Lower leg skin (tissue), 4 donors: ENCODE data around the gene STK36. TPM values are rescaled to one million over a fixed set of nuclear protein-coding genes. Genes with fewer than 3 reads are reported as not detected.

ENCODE experiments used
- DNase-seq, 2 donors: peaks; one replicate each; pipeline ENCODE4 v3.0.0-alpha.2; 2019; ENCODE audit warnings: low spot score in 2 of 2
- H3K4me3 ChIP-seq: fragments of 200-600 bp; sonication (generic); 2 replicates; pipeline ENCODE4 v1.5.1; 2017; ENCODE audit warnings: mild to moderate bottlenecking, low read depth; ENCODE audit not compliant: poor library complexity, severe bottlenecking
- CTCF ChIP-seq, 3 donors: fragments of 450-650 bp; IDR thresholded peaks; one replicate each; pipeline ENCODE4 v1.5.1; 2016; ENCODE audit warnings: antibody characterized with exemption in 3 of 3, mild to moderate bottlenecking in 3 of 3, moderate library complexity in 2 of 3
- POLR2A ChIP-seq, 2 donors: fragments of 450-650 bp; IDR thresholded peaks; one replicate each; pipeline ENCODE4 v1.6.1; 2016 to 2017; ENCODE audit warnings: antibody characterized with exemption in 2 of 2, mild to moderate bottlenecking in 1 of 2, moderate library complexity in 1 of 2
- WGBS, 2 donors: methylation state at CpG; one replicate each; pipeline ENCODE4 v1.1.5; 2018; 5-methylcytosine and 5-hydroxymethylcytosine counted together
- intact Hi-C: fragments of 100-400 bp; cut with DNase I; formaldehyde crosslinking; loops from one replicate; pipeline ENCODE4 v1.15.0; 2023; ENCODE audit warnings: low total_unique reads
- total RNA-seq, 4 donors: library from RNA; depleted of rRNA; stranded (reverse); fragments of >200 nt; gene quantifications; one replicate each; pipeline ENCODE4 v1.1.0, GENCODE V29; 2016

STK36 gene
- total RNA-seq, 4 donors from 2014 or later = 7.4 to 21.1 (median 12.3) TPM

DNA sequence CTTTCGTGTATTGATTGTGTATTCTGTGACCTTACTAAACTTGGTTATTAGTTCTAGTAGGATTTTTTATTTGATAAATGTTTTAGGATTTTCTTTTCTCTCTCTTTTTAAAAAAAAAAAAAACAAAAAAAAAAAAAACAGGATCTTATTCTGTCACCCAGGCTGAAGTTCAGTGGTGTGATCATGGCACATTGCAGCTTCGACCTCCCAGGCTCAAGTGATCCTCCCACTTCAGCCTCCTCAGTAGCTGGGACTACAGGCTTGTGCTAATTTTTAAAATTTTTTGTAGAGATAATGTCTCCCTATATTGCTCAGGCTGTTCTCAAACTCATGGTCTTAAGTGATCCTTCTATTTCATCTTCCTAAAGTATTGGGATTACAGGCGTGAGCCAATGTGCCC, 57.8 kb downstream of the STK36 start:
- no peak overlapping the region for H3K4me3 ChIP-seq
- no peak for DNase-seq
- intact Hi-C loops = loop anchor here (10.0 kb wide), 1 partner anchor 115 kb away; no protein-coding TSS in a partner anchor
- no peak for TF ChIP-seq POLR2A (IDR thresholded peaks at IDR 0.05)
- TF ChIP-seq CTCF (IDR thresholded peaks at IDR 0.05) = no peak
- WGBS, 2 donors = 98 to 100% methylated on average over 3 of the region's 3 CpGs

- no peak overlapping the region for H3K4me3 ChIP-seq
- intact Hi-C loops = no loop called here
- 97% methylated on average over 5 of the region's 5 CpGs for WGBS, 2 donors
- TF ChIP-seq POLR2A (IDR thresholded peaks at IDR 0.05) = no peak
- no peak for TF ChIP-seq CTCF (IDR thresholded peaks at IDR 0.05)
- no peak for DNase-seq
These were observed 60.3 kb downstream of the STK36 start for GRCh38 chr2:218732052-218732760.

DNA sequence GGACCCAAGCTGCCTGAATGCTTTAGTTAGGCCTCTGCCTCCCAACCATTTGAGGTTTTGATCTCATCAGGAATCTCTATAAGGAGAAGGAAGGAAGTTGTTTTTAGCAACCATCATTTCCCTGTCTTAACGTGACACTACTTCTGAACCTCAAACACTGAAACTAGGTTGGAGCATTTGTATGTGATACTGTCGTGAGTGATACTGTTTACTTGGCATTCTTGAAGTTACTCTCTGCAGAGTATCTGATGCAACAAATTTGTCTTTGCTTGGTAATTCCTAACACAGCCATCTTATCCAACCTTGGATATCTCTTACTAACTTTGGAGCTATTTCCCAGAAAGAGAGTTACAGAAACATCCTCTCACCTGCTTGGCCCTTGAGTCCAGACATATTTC, 60.9 kb downstream of the STK36 start:
- no peak for TF ChIP-seq POLR2A (IDR thresholded peaks at IDR 0.05)
- TF ChIP-seq CTCF (IDR thresholded peaks at IDR 0.05) = no peak
- WGBS, 2 donors = 45 to 73% methylated on average over 2 of the region's 2 CpGs
- H3K4me3 ChIP-seq = no peak overlapping the region
- intact Hi-C loops = no loop called here
- DNase-seq = no peak

DNA sequence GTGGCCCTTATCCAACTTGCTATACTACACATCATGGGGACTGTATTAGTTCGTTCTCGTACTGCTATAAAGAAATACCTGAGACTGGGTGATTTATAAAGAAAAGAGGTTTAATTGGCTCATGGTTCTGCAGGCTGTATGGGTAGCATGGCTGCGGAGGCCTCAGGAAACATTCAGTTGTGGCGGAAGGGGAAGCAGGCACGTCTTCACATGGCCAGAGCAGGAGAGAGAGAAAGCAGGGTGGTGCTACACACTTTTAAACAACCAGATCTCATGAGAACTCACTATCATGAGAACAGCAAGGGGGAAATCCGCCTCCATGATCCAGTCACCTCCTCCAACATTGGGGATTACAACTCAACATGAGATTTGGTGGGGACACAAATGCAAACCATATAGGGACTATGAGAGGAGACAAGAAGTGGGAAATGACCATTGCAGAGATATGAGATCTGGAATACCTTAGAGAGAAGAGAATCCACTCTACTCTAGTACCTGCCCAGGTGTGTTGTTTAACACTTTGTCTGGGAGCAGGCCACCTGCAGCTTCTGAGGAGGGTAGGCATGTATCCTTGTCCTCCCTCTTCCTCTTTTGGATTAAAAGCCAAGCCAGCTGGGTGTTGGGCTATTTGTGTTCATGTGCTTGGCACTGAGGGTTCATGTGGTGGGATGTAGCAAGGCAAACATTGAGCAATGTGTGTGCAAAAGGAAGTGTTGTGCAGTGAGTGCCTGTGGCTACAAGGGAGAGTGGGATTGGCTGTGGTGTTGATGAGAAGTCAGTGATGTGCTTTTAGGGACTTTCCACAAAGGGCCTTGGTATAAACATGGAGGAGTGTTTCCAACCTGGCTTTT, 61.5 kb downstream of the STK36 start:
- intact Hi-C loops = no loop called here
- DNase-seq = peak in 1 of 2 donors; percentile 47
- TF ChIP-seq CTCF (IDR thresholded peaks at IDR 0.05) (no peak), POLR2A (IDR thresholded peaks at IDR 0.05) (no peak)
- WGBS, 2 donors = 71 to 77% methylated on average over 6 of the region's 6 CpGs
- H3K4me3 ChIP-seq = no peak overlapping the region

- 92 to 96% methylated on average over 8 of the region's 8 CpGs for WGBS, 2 donors
- no peak for DNase-seq
- intact Hi-C loops = no loop called here
- TF ChIP-seq POLR2A (IDR thresholded peaks at IDR 0.05) = no peak
- TF ChIP-seq CTCF (IDR thresholded peaks at IDR 0.05) = no peak
- H3K4me3 ChIP-seq = no peak overlapping the region
These were observed 62.5 kb downstream of the STK36 start for GRCh38 chr2:218734190-218734975.
